Measurements from ENCODE around the gene VPS37B.

- TF ChIP-seq ZNF24 (tag by site-specific recombination; IDR thresholded peaks at IDR 0.05), result no peak
- TF ChIP-seq, protein P1, sequence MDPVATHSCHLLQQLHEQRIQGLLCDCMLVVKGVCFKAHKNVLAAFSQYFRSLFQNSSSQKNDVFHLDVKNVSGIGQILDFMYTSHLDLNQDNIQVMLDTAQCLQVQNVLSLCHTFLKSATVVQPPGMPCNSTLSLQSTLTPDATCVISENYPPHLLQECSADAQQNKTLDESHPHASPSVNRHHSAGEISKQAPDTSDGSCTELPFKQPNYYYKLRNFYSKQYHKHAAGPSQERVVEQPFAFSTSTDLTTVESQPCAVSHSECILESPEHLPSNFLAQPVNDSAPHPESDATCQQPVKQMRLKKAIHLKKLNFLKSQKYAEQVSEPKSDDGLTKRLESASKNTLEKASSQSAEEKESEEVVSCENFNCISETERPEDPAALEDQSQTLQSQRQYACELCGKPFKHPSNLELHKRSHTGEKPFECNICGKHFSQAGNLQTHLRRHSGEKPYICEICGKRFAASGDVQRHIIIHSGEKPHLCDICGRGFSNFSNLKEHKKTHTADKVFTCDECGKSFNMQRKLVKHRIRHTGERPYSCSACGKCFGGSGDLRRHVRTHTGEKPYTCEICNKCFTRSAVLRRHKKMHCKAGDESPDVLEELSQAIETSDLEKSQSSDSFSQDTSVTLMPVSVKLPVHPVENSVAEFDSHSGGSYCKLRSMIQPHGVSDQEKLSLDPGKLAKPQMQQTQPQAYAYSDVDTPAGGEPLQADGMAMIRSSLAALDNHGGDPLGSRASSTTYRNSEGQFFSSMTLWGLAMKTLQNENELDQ (tag by site-specific recombination; IDR thresholded peaks at IDR 0.05; ENCODE audit: low read depth), result no peak
- no peak for TF ChIP-seq ZNF311 (tag by site-specific recombination; IDR thresholded peaks at IDR 0.05; ENCODE audit: borderline replicate concordance)
- TF ChIP-seq CTCF (tag by site-specific recombination; IDR thresholded peaks at IDR 0.05), result peak; percentile 44; the same call in 1 of the 2 replicates
- TF ChIP-seq YY1 (tag by site-specific recombination; IDR thresholded peaks at IDR 0.05), result no peak
- peak; percentile 11; the same call in 1 of the 2 replicates for TF ChIP-seq ZNF629 (tag by site-specific recombination; IDR thresholded peaks at IDR 0.05)
- TF ChIP-seq, protein P2, sequence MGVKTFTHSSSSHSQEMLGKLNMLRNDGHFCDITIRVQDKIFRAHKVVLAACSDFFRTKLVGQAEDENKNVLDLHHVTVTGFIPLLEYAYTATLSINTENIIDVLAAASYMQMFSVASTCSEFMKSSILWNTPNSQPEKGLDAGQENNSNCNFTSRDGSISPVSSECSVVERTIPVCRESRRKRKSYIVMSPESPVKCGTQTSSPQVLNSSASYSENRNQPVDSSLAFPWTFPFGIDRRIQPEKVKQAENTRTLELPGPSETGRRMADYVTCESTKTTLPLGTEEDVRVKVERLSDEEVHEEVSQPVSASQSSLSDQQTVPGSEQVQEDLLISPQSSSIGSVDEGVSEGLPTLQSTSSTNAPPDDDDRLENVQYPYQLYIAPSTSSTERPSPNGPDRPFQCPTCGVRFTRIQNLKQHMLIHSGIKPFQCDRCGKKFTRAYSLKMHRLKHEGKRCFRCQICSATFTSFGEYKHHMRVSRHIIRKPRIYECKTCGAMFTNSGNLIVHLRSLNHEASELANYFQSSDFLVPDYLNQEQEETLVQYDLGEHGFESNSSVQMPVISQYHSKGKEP (tag by site-specific recombination; IDR thresholded peaks at IDR 0.05), result peak; percentile 100
- TF ChIP-seq, protein P3, sequence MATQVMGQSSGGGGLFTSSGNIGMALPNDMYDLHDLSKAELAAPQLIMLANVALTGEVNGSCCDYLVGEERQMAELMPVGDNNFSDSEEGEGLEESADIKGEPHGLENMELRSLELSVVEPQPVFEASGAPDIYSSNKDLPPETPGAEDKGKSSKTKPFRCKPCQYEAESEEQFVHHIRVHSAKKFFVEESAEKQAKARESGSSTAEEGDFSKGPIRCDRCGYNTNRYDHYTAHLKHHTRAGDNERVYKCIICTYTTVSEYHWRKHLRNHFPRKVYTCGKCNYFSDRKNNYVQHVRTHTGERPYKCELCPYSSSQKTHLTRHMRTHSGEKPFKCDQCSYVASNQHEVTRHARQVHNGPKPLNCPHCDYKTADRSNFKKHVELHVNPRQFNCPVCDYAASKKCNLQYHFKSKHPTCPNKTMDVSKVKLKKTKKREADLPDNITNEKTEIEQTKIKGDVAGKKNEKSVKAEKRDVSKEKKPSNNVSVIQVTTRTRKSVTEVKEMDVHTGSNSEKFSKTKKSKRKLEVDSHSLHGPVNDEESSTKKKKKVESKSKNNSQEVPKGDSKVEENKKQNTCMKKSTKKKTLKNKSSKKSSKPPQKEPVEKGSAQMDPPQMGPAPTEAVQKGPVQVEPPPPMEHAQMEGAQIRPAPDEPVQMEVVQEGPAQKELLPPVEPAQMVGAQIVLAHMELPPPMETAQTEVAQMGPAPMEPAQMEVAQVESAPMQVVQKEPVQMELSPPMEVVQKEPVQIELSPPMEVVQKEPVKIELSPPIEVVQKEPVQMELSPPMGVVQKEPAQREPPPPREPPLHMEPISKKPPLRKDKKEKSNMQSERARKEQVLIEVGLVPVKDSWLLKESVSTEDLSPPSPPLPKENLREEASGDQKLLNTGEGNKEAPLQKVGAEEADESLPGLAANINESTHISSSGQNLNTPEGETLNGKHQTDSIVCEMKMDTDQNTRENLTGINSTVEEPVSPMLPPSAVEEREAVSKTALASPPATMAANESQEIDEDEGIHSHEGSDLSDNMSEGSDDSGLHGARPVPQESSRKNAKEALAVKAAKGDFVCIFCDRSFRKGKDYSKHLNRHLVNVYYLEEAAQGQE (tag by site-specific recombination; IDR thresholded peaks at IDR 0.05), result no peak
- no peak for TF ChIP-seq ZNF423 (tag by site-specific recombination; IDR thresholded peaks at IDR 0.05)
- TF ChIP-seq ZNF843 (tag by site-specific recombination; IDR thresholded peaks at IDR 0.05), result 0 out of 2 replicates have a peak, but pooled peaks have one; percentile 18
- TF ChIP-seq BCL11A (tag by site-specific recombination; IDR thresholded peaks at IDR 0.05; ENCODE audit: low read depth), result peak; percentile 43; the same call in 1 of the 2 replicates
- no peak for TF ChIP-seq ZNF292 (tag by site-specific recombination; IDR thresholded peaks at IDR 0.05; ENCODE audit: borderline replicate concordance, low read depth)
Observed at GRCh38 chr12:122834104-122834920, 61.6 kb downstream of the VPS37B start.

All from HEK293 (cell line).